Pancreas (tissue), 10 donors: ENCODE data around the gene CHST8. TPM values are rescaled to one million over a fixed set of nuclear protein-coding genes. Genes with fewer than 3 reads are reported as not detected.

ENCODE experiments used
- ATAC-seq, 4 donors: fragments of 200-7000 bp; cut with Tn5 transposase; one replicate each; pipeline versions ENCODE4 v1.8.0 to v1.9.1; 2020; ENCODE audit warnings: mild to moderate bottlenecking in 4 of 4, moderate library complexity in 4 of 4
- DNase-seq, 6 donors: peaks; one replicate each; pipeline ENCODE4 v3.0.0-alpha.2; 2020
- FAIRE-seq: peaks from 2 replicates; lab custom pipeline; 2012; peaks lifted over from hg19 to GRCh38; lab: Jason Lieb, UNC
- H3K27ac ChIP-seq, 4 donors: fragments of 200-600 bp; sonication (generic); 1 replicate in 3 of 4; 2 replicates in 1 of 4; pipeline versions ENCODE4 v1.5.0 to v1.8.0; 2020
- H3K27me3 ChIP-seq, 4 donors: fragments of 200-600 bp; one replicate each; pipeline ENCODE4 v1.8.0; 2021
- H3K36me3 ChIP-seq, 3 donors: fragments of 200-600 bp; sonication (generic) in 1 of 3; one replicate each; pipeline versions ENCODE4 v1.5.0 to v1.8.0; 2020 to 2021
- H3K4me1 ChIP-seq, 3 donors: fragments of 200-600 bp; one replicate each; pipeline ENCODE4 v1.8.0; 2021
- H3K4me3 ChIP-seq, 4 donors: fragments of 200-600 bp; sonication (generic) in 2 of 4; one replicate each; pipeline versions ENCODE4 v1.5.0 to v1.8.0; 2020 to 2021
- H3K9me3 ChIP-seq, 4 donors: fragments of 200-600 bp; one replicate each; pipeline ENCODE4 v1.8.0; 2021
- CTCF ChIP-seq, 4 donors: fragments of 200-600 bp; sonication (generic) in 3 of 4; IDR thresholded peaks; one replicate each; pipeline versions ENCODE4 v1.5.0 to v1.8.0; 2021; ENCODE audit warnings: antibody characterized with exemption in 4 of 4
- WGBS, 2 donors: extraction: QIAGEN DNeasy Blood & Tissue Kit; methylation state at CpG; one replicate each; pipeline ENCODE4 v1.1.7; 2013; 5-methylcytosine and 5-hydroxymethylcytosine counted together
- intact Hi-C, 3 donors: fragments of 100-400 bp; cut with DNase I; formaldehyde crosslinking; loops; one replicate each; pipeline versions ENCODE4 v1.11.1 to v1.14.2; 2022
- polyA plus RNA-seq, 2 donors: library from polyadenylated mRNA; stranded (reverse); fragments of 200-250 nt; gene quantifications; one replicate each; pipeline ENCODE4 v1.2.3, GENCODE V29; 2013
- total RNA-seq, 6 donors: library from RNA; stranded (reverse); fragmentation: NEBNext Ultra II Directional in 4 of 6; extraction: Animal tissue kit (Norgen Biotek cat#: 25700) in 4 of 6; gene quantifications; one replicate each; pipeline versions ENCODE4 v1.2.1 to v1.2.4, GENCODE V29; 2021 to 2023
- donor health status: healthy with polysubstance abuse.
- donor health status: DM: no; HTN: no; CAD: no; lungs with moderate emphysema.
- donor health status: DM: no; HTN: no; CAD: no.
- donor health status: control.
- donor health status: control.
- donor health status: Bipolar disorder and iron deficiency.
- donor health status: DM: yes; HTN: yes; CAD: no.
- donor health status: DM: no; HTN: no; CAD: no.
- donor health status: DM: no; HTN: no; CAD: no.
- donor health status: DM: yes; HTN: yes; CAD: no.

The CHST8 gene
- total and polyA plus RNA-seq, 8 donors = 0.41 to 3.6 (median 0.89) TPM

DNA sequence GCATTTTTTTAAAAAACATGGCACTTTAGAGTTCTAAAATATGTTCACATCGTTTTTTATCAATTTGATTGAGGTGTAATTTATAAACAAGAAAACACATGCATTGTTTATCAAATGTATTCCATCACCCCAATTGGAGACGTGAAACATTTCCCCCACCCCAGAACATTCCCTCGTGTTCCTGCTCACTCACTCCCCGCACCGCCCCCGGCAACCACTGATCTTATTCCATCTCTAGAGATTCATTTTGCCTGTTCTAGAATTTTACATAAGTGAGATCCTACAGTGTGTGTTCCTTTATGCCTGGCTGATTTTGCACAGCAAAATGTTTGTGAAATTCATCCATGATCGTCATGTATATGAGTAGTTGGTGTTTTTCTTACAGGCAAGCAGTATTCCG, 124.4 kb downstream of the CHST8 start:
- intact Hi-C loops = loop anchor here in 1 of 3 donors (10.0 kb wide), 1 partner anchor 311 kb away; no protein-coding TSS in a partner anchor
- FAIRE-seq = no peak
- Histone ChIP-seq H3K27ac (no peak overlapping the region), H3K4me1 (no peaks in the 10 kb centered on the region), H3K36me3 (no peaks in the 10 kb centered on the region), H3K9me3 (no peaks in the 10 kb centered on the region), H3K4me3 (no peak overlapping the region), H3K27me3 (no peaks in the 10 kb centered on the region)
- DNase-seq = no peak
- 57 to 71% methylated on average over 8 of the region's 8 CpGs for WGBS, 2 donors
- no peak for TF ChIP-seq CTCF (IDR thresholded peaks at IDR 0.05)
- ATAC-seq = no peak

DNA sequence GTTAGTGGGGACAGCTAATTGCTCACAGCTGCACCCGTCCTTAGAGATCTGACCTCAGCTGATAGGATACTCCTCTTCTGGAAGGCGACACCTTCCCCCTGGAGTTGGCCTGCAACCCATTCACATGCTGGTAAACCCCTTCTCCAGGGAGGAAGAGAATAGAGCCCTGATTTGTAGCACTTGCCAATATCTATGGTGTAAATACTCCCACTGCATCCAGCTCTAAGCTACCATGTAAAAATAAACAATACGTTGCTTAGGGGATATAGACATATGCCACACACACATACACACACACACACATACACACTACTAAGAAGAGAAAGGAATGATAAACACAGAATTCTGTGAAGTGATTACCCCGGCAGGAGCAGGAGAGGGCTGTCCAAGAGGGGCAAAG, 125.5 kb downstream of the CHST8 start:
- DNase-seq = no peak
- Histone ChIP-seq H3K36me3 (no peaks in the 10 kb centered on the region), H3K27me3 (no peaks in the 10 kb centered on the region), H3K27ac (no peak overlapping the region), H3K9me3 (no peaks in the 10 kb centered on the region), H3K4me1 (no peaks in the 10 kb centered on the region), H3K4me3 (no peak overlapping the region)
- TF ChIP-seq CTCF (IDR thresholded peaks at IDR 0.05) = no peak
- no peak for ATAC-seq
- FAIRE-seq = no peak
- intact Hi-C loops = loop anchor here in 1 of 3 donors (10.0 kb wide), 1 partner anchor 312 kb away; no protein-coding TSS in a partner anchor
- 41 to 60% methylated on average over 4 of the region's 4 CpGs for whole genome bisulfite sequencing, 2 donors

- H3K27ac ChIP-seq = no peak overlapping the region
- H3K27me3 ChIP-seq = no peaks in the 10 kb centered on the region
- DNase-seq = no peak
- ATAC-seq = no peak
- FAIRE-seq = no peak
- intact Hi-C loops = loop anchor here in 1 of 3 donors (10.0 kb wide), 1 partner anchor 313 kb away; no protein-coding TSS in a partner anchor
- no peaks in the 10 kb centered on the region for H3K36me3 ChIP-seq
- no peaks in the 10 kb centered on the region for H3K9me3 ChIP-seq
- WGBS, 2 donors = 71 to 87% methylated on average over 8 of the region's 8 CpGs
- H3K4me1 ChIP-seq = no peaks in the 10 kb centered on the region
- H3K4me3 ChIP-seq = no peak overlapping the region
- no peak for TF ChIP-seq CTCF (IDR thresholded peaks at IDR 0.05)
These were observed 126.5 kb downstream of the CHST8 start for GRCh38 chr19:33748231-33748630.

GRCh38 chr19:33749016-33749415, 127.3 kb downstream of the CHST8 start:
- Histone ChIP-seq H3K27me3 (no peaks in the 10 kb centered on the region), H3K4me1 (no peaks in the 10 kb centered on the region), H3K9me3 (no peaks in the 10 kb centered on the region), H3K4me3 (no peak overlapping the region), H3K36me3 (no peaks in the 10 kb centered on the region), H3K27ac (no peak overlapping the region)
- intact Hi-C loops = loop anchor here in 1 of 3 donors (10.0 kb wide), 1 partner anchor 314 kb away; no protein-coding TSS in a partner anchor
- TF ChIP-seq CTCF (IDR thresholded peaks at IDR 0.05) = no peak
- DNase-seq = peak in 1 of 6 donors; percentile 43
- no peak for FAIRE-seq
- no peak for ATAC-seq
- WGBS, 2 donors = 38 to 46% methylated on average over 3 of the region's 3 CpGs

DNA sequence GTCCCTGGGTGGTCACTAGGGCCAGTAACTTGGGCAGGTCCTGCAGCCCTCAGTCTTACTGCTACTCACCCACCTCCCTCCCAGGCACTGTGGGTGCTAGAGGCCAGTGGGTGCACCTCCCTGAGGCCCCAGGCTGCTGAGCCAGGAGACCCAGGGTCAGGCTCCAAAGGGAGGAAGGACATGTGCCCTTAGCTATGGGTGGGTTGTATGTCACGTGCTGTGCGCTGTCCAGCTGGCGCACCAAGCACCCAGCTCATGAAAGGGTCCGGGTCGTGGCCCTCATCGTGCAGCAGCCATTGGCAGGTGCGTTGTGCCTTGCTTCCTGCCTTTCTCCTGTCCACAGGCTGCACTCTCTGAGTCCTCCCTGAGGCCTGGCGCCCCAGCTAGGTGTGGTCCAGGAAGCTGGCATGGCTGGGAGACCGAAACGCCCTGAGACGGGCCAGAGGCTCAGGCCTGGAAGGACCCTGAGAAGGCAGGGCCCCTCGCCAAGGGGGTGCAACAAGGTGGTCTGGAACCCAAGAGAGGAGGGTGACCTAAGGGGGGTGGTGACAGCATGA, 127.9 kb downstream of the CHST8 start:
- H3K9me3 ChIP-seq = no peaks in the 10 kb centered on the region
- H3K27ac ChIP-seq = no peak overlapping the region
- H3K4me1 ChIP-seq = no peaks in the 10 kb centered on the region
- intact Hi-C loops = loop anchor here in 1 of 3 donors (10.0 kb wide), 1 partner anchor 315 kb away; no protein-coding TSS in a partner anchor
- FAIRE-seq (no peak), DNase-seq (peak in 1 of 6 donors; percentile 49), ATAC-seq (no peak)
- WGBS, 2 donors = 74 to 81% methylated on average over 12 of the region's 12 CpGs
- TF ChIP-seq CTCF (IDR thresholded peaks at IDR 0.05) = no peak
- H3K36me3 ChIP-seq = no peaks in the 10 kb centered on the region
- no peak overlapping the region for H3K4me3 ChIP-seq
- no peaks in the 10 kb centered on the region for H3K27me3 ChIP-seq
